Measurements from ENCODE around the gene CDK5RAP3.
"Not testable (repeated sequence)": the region's sequence is repeated elsewhere in the genome, so short reads cannot be mapped to it uniquely, and the experiment has no call there.

The CDK5RAP3 gene

GRCh38 chr17:47975823-47976205 lies 4.9 kb downstream of the CDK5RAP3 start:
- no peak for DNase-seq

- peak; percentile 20 for DNase-seq
Measured at GRCh38 chr17:47978324-47978723, 7.4 kb downstream of the CDK5RAP3 start.

GRCh38 chr17:47980541-47980940 lies 9.6 kb downstream of the CDK5RAP3 start:
- DNase-seq: no peak

- DNase-seq: no peak
Measured at GRCh38 chr17:47981462-47981861, 10.5 kb downstream of the CDK5RAP3 start.

GRCh38 chr17:47982091-47982617 lies 11.2 kb downstream of the CDK5RAP3 start:
- no peak for DNase-seq

- no peak for DNase-seq
Measured at GRCh38 chr17:47982645-47983390, 11.9 kb downstream of the CDK5RAP3 start.

- DNase-seq: no peak
Measured at GRCh38 chr17:47983492-47984223, 12.7 kb downstream of the CDK5RAP3 start.

GRCh38 chr17:47986520-47986919 lies 15.6 kb downstream of the CDK5RAP3 start:
- no peak for DNase-seq

- DNase-seq: no peak
Measured at GRCh38 chr17:47987240-47987835, 16.4 kb downstream of the CDK5RAP3 start.

GRCh38 chr17:47988445-47988844 lies 17.5 kb downstream of the CDK5RAP3 start:
- DNase-seq: not testable (repeated sequence)

GRCh38 chr17:47989159-47989558 lies 18.2 kb downstream of the CDK5RAP3 start:
- DNase-seq: no peak

- no peak for DNase-seq
Measured at GRCh38 chr17:47989700-47990099, 18.8 kb downstream of the CDK5RAP3 start.

GRCh38 chr17:47990962-47991731 lies 20.2 kb downstream of the CDK5RAP3 start:
- DNase-seq: no peak

- DNase-seq: no peak
Measured at GRCh38 chr17:47992216-47992615, 21.3 kb downstream of the CDK5RAP3 start.

- no peak for DNase-seq
Measured at GRCh38 chr17:47993031-47993564, 22.2 kb downstream of the CDK5RAP3 start.

- no peak for DNase-seq
Measured at GRCh38 chr17:47993964-47994363, 23.1 kb downstream of the CDK5RAP3 start.

GRCh38 chr17:47994724-47995123 lies 23.8 kb downstream of the CDK5RAP3 start:
- no peak for DNase-seq

GRCh38 chr17:47995241-47995935 lies 24.5 kb downstream of the CDK5RAP3 start:
- no peak for DNase-seq

- DNase-seq: no peak
Measured at GRCh38 chr17:47996201-47996600, 25.3 kb downstream of the CDK5RAP3 start.

- DNase-seq: no peak
Measured at GRCh38 chr17:47997586-47997985, 26.7 kb downstream of the CDK5RAP3 start.

- DNase-seq: no peak
Measured at GRCh38 chr17:47998044-47998443, 27.1 kb downstream of the CDK5RAP3 start.

- no peak for DNase-seq
Measured at GRCh38 chr17:47999582-47999981, 28.7 kb downstream of the CDK5RAP3 start.
